NCI-H2171 (cell line): Measurements from ENCODE around the gene OTOG.

Experiments used
- DNase-seq: peaks from one replicate; lab custom pipeline; 2025; lab: John Stamatoyannopoulos, UW

The OTOG gene

DNA sequence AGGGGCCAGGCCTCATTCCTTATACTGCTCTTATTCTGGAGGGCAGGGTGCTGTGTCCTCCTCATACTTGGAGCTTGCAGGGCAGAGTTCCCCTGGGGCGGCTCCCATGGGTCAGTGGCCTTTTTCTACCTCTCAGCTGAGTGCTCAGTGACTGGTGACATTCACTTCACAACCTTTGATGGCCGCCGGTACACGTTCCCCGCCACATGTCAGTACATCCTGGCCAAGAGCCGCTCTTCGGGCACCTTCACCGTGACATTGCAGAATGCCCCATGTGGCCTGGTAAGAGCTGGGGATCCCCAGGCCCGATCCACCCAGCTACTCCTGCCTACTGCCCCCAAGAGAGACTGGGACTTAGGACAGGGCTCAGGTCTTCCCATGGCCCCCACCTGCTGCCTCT lies 14.5 kb downstream of the OTOG start:
- DNase-seq, result no peak

- no peak for DNase-seq
Measured at GRCh38 chr11:17563231-17563646, 16.2 kb downstream of the OTOG start.

GRCh38 chr11:17563961-17564686 lies 17.1 kb downstream of the OTOG start:
- no peak for DNase-seq

GRCh38 chr11:17564687-17565042 lies 17.6 kb downstream of the OTOG start:
- no peak for DNase-seq

DNA sequence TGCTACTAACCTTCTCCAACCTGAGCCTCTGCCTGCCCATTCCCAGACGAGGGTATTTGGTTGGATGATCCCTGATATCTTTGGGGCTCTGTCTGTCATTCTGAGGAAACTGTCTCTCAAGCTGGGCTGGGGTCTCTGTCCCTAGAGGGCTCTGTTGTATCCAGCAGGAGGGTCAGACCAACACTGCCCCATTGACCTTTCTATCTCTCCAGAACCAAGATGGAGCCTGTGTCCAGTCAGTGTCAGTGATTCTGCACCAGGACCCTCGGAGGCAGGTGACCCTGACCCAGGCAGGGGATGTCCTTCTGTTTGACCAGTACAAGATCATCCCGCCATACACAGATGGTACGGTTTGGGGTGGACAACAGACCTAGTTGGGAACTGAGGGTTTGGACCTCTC lies 21.9 kb downstream of the OTOG start:
- no peak for DNase-seq

- DNase-seq, result no peak
Measured at GRCh38 chr11:17570034-17570433, 23.0 kb downstream of the OTOG start.

DNA sequence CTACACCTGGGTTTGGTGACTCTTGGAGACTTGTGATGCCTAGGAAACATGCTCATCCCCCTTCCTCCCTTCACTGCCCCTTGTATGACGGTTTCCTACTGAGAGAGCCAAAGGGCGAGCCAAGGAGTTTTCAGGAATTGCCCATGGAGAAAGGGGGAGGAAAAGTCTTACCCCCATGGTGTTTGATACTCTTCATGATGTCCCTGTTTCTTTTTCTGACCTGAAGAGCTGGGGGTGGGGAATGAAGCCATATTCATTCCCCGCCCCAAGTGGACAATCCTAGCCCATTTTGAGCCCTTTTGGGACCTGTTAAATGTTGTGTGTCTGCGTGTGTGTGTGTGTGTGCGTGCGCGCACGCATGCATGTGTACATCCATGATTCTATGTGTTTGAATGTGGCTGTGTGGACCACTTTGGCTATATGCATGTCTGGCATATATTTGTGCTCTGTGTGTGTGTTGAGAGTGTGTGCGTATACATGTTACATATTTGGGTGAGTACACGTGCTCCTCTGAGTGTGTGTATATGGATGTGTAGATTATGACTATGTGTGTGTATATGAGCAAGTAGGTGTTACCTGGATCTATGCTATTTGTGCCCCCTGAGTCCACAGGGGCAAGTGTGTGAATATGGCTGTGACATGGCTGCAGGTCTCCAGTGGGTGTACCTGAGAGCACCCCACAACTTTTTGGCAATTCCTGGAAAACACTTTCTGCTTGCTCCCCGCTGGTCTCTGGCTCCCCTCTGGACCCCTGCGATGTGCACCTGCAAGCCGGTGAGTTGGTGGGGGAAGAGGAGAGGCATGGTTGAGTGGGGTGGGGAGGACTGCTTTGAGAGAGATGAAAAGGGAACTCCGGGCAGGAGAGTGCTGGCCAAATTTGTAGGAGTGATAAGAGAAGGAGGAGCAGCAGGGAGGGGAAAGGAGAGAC lies 24.6 kb downstream of the OTOG start:
- DNase-seq, result no peak

- no peak for DNase-seq
Measured at GRCh38 chr11:17572359-17572690, 25.3 kb downstream of the OTOG start.

DNA sequence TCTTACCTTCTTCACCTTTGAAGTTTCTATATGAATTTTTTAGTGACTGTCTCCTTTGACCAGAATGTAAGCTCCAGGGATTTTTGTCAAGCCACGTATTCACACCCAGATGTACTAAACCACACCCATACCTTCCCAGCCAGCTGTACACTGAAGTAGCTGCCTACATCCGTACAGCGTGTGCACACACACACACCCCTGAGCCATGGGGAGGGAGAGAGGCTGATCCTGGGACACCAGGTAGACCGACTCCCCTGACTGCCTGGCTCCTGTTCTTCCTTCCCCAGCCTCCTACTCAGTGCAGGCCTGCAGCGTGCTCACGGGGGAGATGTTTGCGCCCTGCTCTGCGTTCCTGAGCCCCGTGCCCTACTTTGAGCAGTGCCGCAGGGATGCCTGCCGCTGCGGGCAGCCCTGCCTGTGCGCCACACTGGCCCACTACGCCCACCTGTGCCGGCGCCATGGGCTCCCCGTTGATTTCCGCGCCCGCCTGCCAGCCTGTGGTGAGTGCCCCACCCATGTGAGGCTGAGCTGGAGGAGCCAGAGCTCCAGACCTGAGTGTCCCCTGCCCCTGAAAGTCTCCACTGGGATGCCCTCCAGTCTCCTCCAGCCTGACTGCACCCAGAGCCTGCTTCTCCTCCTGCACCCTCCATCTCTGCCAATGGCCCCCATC lies 25.9 kb downstream of the OTOG start:
- DNase-seq, result no peak

- DNase-seq, result no peak
Measured at GRCh38 chr11:17573526-17573925, 26.5 kb downstream of the OTOG start.

DNA sequence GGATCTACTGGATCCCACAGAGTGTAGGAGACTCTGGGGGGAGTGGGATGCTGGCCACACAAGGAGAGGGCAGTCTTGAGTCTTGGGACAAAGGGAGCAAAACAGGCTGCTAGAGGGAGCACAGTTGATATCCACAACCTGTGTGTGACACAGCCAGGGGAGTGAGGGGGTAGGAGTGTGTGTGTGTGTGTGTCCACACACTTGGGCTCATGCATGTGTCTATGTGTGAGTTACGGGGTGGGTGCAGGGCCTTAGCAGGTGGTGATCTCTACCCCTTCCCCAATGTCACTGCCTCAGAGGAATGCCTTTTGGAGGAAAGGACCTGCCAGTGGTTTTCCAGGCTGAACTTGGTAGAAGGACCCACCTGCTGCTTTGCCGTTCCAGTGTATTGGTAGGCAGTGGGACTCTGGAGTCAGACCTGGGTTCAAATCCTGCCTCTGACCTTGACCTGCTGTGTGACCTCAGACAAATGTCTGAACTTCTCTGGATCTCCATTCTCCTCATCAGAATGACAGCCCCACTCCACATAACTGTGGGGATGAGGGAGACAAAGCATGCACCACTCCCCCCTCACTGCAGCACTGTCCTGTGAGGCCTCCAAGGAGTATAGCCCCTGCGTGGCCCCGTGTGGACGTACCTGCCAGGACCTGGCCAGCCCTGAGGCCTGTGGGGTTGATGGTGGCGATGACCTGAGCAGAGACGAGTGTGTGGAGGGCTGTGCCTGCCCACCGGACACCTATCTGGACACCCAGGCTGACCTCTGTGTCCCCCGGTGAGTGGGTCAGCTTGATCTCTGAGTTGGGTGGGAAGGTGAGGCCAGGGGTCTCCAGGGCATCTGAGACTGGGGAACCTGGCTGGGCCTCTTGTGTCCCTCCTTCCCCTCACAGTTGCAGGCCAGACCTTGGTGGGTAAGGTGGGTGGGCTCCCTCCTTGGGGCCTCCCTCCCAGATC lies 27.4 kb downstream of the OTOG start:
- DNase-seq, result no peak

DNA sequence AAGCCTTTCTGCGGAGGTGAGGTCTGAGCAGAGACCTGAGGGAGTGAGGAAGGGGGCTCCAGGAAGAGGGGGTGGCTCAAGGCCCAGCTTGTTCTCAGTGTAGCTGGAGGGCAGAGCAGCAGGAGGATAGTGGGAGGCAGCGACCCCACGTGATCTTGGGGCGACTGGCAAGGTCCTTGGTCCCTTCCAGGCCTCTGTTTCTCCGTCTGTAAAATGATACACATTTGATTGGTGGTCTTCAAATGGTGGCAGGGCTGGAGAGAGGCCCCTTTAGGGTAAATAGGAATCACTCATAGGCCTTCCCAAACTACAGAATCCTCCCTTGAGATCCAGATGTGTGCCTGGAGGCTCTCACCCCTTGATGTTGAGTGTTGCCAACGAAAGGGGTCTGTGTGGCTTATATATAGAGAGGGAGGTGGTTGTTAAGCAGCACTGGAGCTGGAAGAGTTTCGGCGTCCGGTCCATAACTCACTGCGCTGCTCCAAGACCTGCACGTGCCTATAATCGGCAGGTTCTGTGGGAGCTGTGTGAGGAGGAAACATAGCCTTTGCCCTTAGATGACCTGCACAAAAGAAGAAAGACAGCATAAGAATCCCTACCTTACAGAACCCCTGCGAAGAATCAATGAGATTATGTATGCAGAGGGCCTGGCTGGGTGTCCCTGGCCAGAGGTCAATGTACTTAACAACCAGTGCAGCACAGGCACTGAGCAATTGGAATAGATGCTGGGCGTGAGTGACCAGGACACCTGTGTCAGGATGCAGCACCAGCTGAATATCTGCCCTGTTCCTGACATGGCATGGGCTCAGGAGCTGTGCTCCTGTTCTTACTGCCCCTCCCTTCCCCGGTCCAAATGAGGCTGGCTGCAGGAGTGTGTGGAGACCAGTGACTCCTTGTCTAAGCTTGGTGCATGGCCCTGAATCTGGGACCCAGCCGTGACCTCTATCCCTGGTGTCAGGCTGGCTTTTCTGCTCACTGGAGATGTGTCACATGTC lies 28.7 kb downstream of the OTOG start:
- no peak for DNase-seq

- no peak for DNase-seq
Measured at GRCh38 chr11:17578296-17578695, 31.2 kb downstream of the OTOG start.

- no peak for DNase-seq
Measured at GRCh38 chr11:17578958-17579357, 31.9 kb downstream of the OTOG start.

GRCh38 chr11:17579451-17579850 lies 32.4 kb downstream of the OTOG start:
- no peak for DNase-seq

DNA sequence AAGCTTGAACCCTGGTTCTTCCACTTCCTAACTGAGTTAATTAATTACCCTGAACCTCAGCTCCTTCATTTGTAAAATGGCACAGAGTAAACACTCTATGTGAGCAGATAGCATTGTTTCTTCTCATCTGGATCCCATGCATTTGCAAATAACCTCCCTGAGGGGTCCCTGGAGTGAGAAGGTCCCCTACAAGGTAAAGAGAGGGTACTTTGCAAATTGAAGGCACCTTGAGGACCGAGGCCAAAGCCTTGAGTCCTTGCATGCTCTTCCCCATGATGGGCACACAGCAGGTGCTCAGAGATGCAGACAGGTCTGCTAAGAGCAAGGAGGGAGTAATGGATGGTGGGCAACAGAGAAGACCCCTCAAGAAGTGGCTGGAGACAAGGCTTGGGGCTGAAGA lies 33.2 kb downstream of the OTOG start:
- DNase-seq, result no peak

GRCh38 chr11:17581036-17581731 lies 34.1 kb downstream of the OTOG start:
- DNase-seq, result no peak

DNA sequence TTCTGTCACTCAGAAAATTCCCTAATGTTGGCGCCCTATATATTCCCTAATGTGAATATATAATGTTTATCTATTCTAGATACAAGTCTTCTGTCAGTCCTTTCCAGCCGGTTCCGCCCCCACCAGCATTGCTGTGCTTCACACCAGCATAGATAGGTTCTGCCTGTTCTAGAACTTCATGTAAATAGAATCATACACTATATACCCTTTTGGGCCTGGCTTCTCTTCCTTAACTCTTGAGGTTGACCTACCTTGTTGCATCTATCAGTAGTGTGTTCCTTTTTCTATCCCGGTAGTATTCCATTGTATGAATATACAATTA lies 34.6 kb downstream of the OTOG start:
- DNase-seq, result no peak

DNA sequence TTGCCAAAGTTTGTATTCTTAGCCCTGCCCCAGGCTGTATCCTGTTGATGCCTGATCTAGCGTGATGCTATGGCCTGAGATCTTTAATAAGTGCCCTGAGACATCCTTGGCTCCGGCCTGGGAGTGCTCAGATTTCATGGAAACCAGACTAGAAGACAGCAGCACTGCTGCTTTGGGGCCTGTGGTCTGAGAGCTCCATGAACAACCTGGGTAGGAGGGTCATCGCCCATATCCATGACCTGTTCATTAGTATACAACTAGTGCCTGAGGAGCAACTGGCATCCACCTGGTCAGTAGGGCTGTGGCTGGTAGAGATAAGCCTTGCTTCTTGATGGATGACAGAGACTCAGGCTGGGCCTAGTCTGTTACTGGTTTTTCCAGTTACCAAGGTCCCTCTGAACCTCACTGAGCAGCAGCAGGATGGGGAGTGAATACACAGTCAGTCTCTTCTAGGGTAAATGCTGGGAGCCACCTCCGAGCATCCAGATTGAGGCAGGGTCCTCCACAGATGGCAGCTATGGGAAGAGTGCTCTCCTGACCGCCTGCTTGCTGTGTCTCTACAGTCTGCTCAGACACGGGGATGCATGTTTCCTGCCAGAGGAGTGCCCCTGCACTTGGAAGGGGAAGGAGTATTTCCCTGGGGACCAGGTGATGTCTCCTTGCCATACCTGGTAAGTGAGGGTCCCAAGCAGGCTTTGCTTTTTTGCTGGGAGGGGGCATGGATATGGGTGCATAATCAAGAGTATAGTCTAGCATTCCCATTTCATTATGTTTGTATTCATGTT lies 39.0 kb downstream of the OTOG start:
- no peak for DNase-seq
